HG02763 (cell line): Measurements from ENCODE around the gene DMD.
"Not testable (repeated sequence)": the region's sequence is repeated elsewhere in the genome, so short reads cannot be mapped to it uniquely, and the experiment has no call there.

ENCODE experiments used
- ATAC-seq: cut with Tn5 transposase; IDR thresholded peaks from one replicate; pipeline ENCODE4 v1.9.1; 2021; ENCODE audit warnings: mild to moderate bottlenecking, moderate library complexity; ENCODE audit not compliant: unreplicated experiment

DMD gene

GRCh38 chrX:32289356-32289755, 922.0 kb downstream of the DMD start:
- ATAC-seq: no peak

GRCh38 chrX:32281853-32282252, 929.5 kb downstream of the DMD start:
- no peak for ATAC-seq

- no peak for ATAC-seq
These were observed 930.4 kb downstream of the DMD start for GRCh38 chrX:32280921-32281320.

- no peak for ATAC-seq
These were observed 930.9 kb downstream of the DMD start for GRCh38 chrX:32280489-32280888.

DNA sequence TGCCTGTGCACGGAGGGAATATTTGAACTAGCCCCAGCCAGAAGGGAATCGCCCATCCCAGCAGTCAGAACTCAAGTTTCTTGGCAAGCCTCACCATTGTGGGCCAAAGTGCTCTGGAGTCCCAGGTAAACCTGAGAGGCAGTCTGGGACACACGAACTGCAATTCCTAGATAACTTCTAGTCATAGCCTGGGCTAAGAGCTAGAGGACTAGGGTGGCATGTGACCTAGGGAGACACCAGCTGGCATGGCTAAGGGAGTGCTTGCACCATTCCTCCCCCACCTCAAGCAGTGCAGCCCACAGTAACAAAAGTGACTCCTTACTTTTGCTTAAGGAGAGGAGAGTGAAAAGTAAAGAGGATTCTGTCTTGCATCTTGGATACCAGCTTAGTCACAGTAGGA, 935.2 kb downstream of the DMD start:
- no peak for ATAC-seq

GRCh38 chrX:32269866-32270265, 941.5 kb downstream of the DMD start:
- ATAC-seq: no peak

DNA sequence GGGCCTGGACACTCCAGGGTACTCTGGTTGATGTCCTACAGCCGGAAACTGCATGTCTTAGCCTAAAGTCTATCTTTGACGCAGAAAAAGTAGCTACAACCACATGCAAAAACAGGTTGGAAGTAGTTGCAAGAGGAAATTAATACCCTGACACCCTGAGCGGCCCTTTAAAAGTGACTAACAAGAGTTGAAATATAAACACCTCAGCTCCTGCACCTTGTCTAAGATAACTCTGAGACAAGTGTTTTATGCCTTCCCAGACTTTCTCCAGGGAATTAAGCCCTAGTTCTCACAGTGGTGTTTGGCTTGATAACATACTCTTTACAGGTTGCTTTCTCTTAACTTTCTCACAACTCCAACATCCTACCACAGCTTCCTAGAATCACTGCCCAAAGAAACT, 943.1 kb downstream of the DMD start:
- ATAC-seq: no peak

DNA sequence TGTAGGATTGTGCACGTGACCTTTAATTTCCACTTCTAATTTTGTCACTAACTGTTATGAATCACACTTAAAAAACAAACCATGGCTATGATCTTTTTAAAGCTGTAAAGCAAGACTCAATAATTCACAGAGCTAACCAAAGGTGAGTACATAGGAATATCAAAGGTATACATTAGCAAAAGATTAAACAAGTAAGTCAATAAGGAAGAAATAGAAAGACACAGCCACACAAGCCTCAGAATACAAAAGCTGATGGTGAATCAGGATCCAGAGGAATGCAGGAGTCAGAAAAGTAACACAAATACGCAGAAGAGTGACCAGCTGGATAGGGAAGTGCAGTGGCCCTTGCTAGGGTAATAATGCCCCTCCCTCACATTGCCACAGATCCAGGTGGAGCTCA, 943.6 kb downstream of the DMD start:
- ATAC-seq: no peak

DNA sequence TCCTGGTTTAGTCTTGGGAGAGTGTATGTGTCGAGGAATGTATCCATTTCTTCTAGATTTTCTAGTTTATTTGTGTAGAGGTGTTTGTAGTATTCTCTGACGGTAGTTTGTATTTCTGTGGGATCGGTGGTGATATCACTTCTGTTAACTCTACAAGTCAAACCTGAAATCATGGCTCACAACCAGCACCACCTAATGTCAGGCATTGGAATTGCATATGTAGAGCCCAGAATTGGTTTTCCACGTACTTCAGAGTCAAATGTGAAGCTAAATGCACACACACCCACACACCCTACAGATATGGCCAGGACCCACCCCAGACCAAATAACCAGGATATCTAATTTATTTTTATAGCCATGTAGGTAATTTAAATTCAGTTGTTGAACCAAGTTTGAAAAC, 964.7 kb downstream of the DMD start:
- not testable (repeated sequence) for ATAC-seq

DNA sequence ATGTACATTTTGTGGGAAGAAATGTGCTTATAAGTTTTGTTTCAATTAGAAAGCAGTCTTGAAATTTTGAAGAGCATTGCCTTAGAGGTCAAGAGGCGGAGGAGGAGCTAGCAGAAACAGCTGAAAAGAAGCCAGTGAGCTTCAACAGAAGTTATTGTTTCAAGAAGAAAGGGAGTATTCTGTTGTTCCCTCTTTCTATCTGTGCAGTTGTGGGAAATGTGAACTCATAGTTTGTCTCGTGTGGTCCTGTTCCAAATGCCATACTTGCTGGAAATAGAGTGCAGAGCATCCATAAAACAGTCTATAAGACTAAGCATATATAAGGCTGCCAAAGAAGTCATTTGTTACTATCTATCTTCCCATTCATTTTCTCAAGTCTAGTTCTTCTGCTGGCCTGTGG, 1015.7 kb downstream of the DMD start:
- no peak for ATAC-seq

- no peak for ATAC-seq
These were observed 1020.0 kb downstream of the DMD start for GRCh38 chrX:32191316-32191715.

- ATAC-seq: no peak
These were observed 1026.2 kb downstream of the DMD start for GRCh38 chrX:32185160-32185559.

DNA sequence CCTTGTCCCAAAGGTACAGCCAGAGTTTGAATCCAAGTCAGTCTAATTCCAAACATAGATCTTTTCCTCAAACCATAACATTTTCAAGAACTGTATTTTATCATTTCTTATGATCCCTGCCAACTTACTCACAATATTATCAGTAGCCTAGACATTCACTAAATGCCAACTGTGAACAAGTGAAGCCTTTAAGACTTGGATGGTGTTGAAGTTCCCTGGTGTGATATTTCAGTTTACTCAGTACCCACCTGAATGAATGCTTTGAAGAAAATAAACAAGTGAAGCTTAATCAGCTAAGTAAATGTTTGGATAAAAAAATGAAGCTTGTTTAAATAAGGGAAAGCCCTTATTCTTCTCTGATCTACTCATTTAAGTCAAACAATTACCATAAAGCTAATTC, 1028.3 kb downstream of the DMD start:
- no peak for ATAC-seq

- no peak for ATAC-seq
These were observed 1034.8 kb downstream of the DMD start for GRCh38 chrX:32176510-32176909.

DNA sequence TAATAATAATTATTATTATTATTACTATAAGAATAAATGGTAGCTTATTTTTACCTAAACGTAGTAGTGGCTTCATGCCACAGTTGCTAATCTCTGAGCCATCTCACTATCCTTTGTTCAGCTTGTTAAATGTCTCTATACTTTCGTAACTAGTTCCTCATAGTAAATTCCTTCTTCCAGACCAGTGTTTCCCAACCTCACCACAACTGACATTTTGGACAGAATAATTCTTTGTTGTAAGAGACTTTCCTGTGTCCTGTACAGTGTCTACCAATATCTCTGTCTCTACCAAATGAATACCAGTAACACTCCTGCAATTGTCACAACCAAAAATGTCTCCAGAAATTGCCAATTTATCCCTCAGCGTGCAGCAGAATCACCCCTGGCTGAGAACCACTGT, 1040.9 kb downstream of the DMD start:
- no peak for ATAC-seq

GRCh38 chrX:32155044-32155638, 1056.2 kb downstream of the DMD start:
- ATAC-seq: no peak

DNA sequence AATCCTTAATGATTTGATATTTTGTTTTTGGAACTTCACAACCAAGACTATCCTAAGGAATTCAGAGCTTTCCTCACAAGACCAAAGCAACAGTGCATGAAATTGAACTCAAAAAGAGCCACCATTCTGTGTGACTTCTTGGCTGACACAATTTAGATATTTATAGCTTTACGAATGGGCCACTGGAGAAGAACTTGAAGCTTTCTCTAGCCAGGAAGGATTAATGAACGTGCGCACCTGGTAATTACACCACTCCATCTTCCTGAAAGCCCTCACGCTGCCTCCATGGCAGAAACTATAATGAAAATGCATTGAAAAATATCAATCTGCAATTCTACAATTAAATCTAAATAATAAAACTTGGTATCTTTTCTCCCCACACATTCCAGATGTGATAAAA, 1057.8 kb downstream of the DMD start:
- ATAC-seq: no peak

DNA sequence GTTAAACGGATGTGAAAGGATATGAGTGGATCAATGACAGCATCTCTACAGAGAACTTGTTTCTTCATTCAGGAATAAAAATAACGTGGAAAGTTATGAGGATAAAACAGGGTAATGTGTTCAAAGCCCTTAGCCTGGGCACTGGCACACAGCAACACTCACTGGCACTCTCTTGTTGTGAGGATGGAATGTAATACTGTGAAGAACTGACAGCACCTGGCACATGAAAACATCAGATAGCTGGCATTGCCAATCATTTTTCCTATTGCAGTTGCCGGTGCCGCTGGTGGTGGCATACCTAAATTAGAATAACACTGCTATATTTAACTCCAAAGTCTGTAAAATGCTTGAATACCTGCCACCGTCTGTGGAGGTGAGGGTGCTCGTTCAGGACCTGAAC, 1061.2 kb downstream of the DMD start:
- ATAC-seq: no peak

DNA sequence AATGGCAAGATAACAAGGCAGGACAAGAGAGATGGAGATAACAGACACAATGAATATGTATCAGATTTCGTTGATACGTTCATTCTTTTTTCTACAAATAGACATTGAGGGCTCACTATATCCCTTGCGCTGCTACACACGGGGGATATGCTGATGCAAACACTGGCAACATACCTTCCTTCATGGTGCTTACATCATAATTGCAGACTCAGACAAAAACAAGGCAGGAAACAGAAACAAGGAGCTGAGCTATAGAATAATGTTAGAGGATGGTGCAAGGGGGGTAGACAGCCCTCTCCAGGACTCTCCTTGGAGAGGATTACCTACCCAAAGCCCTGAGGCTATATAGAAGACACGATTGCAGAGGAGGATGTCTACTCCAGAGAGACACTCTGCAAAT, 1069.5 kb downstream of the DMD start:
- ATAC-seq: no peak

DNA sequence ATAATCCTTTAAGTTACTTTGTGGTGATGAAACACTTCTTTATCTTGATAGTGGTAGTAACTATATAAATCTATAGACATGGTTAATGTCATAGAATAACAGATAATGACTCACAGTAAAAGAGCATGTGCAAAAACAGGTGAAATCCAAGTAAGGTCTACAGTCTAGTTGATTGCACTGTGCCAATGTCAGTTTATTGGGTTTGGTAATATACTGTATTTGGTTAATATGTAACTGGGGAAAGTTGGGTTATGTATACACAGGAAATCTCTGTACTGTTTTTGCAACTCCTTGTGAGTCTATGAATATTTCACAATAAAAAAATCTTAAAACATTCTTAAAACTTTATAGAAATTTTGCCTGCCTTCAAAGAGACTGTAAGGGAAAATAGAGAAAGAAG, 1071.9 kb downstream of the DMD start:
- no peak for ATAC-seq

DNA sequence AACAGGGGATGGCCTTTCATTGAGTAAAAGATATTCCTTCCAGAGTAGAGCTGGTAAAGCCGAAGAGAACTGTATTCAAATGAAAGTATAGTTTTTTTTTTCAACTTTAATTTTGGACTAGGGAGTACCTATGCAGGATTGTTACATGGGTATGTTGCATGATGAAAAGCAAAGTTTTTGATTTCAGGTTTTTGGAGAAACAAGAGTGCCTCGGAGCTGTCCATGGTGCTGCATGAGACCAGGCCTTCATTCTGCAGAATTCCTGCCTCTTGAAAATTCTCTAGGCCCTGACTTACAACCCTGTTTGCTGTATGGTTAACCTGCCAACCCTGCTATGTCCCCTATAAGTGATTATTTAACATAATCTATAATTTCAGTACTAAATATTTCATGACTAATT, 1073.8 kb downstream of the DMD start:
- ATAC-seq: no peak

DNA sequence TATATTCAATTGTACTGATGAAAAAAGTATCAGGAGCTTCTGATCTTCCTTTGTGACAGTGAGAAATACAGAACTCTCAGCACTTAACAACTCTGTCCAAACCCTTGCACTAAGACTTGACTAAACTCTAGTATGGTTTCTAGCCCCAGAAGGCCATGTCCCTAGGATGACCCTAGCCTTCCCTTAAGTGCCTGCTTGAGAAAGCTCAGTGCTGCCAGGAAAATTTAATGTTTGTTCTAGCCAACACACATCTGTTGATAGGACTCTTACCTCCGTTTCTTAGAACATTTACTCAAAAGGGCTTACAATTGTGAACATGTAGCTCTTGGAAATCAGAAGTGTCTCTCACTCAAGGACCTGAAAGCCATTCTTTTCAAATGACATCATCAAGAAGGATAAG, 1084.4 kb downstream of the DMD start:
- no peak for ATAC-seq

DNA sequence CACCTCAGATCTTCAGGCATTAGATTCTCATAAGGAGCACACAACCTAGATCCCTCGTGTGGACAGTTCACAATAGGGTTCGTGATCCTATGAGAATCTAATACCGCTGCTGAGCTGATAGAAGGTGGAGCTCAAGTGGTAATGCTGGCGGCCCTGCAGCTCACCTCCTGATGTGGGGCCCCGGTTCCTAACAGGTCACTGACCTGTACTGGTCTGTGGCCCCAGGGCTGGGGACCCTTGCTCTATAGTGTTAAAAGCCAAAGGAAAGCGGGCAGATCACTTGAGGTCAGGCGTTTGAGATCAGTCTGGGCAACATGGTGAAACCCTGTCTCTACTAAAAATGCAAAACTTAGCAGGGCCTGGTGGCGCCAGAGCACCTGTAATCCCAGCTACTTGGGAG, 1092.5 kb downstream of the DMD start:
- ATAC-seq: no peak

GRCh38 chrX:32116047-32116446, 1095.3 kb downstream of the DMD start:
- no peak for ATAC-seq
